ENCODE results near the gene SGK1.
"Not testable (repeated sequence)": the region's sequence is repeated elsewhere in the genome, so short reads cannot be mapped to it uniquely, and the experiment has no call there.

SGK1 gene

DNA sequence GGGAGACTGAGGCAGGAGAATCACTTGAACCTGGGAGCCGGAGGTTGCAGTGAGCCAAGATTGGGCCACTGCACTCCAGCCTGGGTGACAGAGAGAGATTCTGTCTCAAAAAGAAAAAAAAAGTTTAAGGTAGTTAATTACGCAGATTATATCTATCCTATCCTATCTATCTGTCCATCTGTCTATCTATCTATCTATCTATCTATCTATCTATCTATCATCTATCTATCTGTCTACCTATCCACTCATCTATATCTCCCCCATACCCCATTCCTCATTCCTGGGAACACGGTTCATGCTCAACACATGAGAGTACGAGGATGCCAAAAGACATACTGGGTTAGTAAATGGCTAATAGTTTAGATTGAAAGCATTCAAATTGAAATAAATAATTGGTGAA, 8.3 kb upstream of the SGK1 start:
- DNase-seq = not testable (repeated sequence)

DNA sequence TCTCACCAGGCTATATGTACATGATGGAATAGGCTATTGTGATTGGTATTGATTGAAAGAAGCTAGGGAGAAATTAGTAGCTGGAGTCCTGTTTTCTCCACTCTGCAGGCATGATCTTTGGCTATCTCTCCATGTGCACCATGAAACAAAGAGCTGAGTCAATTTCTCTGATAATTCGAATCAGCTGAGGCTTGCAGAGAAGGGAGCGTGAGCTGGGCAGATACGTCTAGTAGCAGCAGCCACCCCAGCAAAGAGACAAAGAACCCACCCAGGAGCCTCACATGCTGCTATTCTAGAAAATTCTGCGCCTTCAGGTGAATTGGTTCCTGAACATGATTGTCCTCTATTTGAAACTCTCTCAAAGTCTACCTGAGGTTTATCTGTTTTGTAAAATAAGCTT, 6.9 kb upstream of the SGK1 start:
- DNase-seq = no peak

DNA sequence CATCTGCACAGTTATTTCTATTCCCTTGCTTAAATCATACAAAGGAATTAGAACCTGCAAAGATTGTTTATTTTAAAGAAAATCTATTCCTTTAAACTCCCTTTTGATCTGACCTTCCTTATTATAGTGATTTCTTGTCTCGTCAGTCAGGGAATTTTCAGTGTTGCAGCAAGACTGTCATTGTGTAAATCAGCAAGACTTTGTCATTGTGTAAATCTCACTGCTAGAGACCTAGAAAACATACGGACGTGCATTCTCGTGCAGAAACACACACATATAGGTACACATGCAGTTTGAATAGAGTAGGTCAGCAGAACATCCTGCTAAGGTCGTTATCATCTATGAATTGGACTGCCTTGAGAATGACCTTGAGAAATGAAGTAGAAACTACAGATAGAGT, 6.2 kb upstream of the SGK1 start:
- DNase-seq = no peak

DNA sequence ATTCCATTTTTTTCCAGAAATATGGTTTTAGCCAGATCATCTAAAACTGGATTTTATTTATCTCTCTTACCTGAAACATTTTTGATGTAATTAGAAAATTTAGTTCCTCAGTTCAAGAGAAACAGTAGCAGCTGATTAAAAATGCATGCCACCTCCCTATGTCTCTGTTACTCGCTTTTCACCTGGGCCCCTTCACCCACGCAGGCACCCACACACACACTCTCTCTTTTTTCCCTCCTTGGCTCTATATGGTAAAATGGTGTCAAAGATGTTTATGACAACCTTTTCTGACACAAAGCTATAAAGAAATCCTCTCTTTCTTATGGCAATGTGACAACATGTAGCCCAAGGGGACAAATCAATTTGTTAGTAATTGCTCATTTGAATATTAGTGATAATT, 5.8 kb upstream of the SGK1 start:
- DNase-seq = no peak

DNA sequence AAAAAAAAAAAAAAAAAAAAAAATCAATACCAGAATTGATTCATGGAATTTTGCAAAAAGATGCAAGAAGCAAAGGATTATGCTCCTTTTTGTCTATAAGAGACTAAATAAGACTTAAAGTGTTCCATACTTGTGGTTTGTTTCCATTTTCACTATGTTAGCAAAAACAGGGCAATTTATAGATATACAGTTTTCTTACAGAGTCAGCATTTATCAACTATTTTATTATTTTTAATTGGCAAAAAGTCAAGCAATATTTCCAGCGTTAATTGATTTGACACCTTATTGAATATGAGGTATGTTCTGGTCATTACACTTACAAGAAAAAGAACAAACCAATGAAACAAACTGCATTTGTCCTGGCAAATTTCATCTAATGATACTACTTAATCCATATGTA, 5.4 kb upstream of the SGK1 start:
- DNase-seq = no peak

DNA sequence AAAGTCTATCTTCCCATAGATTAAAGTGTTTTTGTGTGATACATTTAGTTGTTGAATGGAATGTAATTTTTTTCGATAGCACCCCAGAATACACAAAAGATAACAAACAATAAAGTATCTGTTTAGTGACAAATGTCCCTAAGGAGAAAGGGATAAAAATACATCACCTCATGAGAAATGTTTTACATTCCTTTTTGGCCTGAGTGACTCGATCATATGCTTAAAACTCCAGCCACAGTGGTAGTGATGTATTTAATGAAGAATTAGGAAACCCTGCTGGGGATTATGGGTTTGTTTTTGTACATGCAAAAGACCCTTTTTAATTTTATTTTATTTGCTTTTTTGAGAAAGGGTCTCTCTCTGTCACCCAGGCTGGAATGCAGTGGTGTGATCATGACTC, 4.3 kb upstream of the SGK1 start:
- DNase-seq = no peak

DNA sequence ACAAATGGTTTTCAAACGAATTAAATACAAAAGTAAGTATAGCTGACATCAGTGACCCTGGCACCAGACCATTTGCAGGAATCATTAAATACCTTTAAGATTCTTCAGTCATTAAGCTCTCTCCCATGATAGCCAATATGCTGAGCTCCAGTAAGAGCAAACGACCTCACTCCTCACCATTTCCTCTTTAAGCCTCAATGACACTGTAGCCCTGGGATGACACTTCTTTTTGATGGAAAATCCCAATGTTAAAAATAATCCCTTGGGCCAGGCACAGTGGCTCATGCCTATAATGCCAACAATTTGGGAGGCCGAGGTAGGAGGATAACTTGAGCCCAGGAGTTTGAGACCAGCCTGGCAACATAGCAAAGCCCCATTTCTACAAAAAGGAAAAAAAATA, 3.3 kb upstream of the SGK1 start:
- no peak for DNase-seq

DNA sequence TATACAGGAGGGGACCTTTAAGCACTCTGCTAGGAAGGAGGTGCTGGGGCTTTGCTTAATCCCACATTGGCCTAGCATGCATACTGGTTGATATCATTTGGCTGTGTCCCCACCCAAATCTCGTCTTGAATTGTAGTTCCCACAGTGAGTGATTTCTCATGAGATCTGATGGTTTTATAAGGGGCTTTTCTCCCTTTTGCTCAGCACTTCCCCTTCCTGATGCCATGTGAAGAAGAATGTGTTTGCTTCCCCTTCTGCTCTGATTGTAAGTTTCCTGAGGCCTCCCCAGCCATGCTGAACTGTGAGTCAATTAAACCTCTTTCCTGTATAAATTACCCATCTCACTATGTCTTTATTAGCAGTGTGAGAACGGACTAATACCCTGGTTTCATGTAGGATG, 1.8 kb upstream of the SGK1 start:
- not testable (repeated sequence) for DNase-seq

DNA sequence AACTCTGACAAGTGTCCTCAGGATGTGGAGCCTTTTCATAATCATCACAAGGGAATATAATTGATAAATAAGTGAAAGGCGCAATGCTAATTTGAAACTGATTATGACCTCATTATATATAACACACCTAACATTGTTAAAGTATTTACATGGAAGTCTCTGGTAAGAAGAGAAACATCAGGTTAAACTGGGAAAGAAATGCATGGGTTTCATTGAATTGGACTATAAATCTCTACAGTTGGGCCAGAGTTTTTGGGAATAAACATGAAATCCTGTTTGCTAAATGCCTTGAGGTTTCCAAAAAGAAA, 1.0 kb upstream of the SGK1 start:
- DNase-seq = no peak

DNA sequence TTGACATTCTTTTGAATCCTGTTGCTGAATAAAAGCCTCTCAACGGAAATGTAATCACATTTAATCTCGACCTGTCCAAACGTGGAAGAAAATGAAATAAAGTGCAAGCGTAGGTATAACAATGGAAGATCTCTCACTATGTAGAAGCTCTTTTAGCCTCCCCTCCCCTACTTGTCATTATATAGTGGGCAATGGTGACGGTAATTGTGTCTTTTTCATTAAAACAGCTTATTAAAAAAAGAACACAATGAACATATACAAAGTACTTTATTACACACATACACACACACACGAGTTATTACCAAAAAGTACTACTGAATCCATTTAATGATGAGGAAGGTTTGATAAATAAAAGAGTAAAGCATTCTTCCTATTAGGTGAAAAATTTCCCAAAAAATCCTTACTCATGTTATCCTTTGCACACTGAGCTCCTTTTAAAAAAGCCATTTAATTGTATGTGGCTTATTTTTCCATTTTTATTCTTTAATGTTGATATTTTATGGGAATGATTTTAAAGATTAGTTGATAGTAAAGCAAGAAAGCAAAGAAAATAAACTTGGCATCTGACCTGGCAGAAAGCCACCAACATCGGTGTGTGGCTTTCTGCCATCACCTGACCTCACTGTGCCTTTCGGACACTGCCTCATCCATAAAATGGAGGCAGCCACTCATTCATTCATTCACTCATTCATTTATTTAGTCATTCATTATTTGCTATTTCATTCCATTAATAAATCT, 493 bp upstream of the SGK1 start:
- no peak for DNase-seq

DNA sequence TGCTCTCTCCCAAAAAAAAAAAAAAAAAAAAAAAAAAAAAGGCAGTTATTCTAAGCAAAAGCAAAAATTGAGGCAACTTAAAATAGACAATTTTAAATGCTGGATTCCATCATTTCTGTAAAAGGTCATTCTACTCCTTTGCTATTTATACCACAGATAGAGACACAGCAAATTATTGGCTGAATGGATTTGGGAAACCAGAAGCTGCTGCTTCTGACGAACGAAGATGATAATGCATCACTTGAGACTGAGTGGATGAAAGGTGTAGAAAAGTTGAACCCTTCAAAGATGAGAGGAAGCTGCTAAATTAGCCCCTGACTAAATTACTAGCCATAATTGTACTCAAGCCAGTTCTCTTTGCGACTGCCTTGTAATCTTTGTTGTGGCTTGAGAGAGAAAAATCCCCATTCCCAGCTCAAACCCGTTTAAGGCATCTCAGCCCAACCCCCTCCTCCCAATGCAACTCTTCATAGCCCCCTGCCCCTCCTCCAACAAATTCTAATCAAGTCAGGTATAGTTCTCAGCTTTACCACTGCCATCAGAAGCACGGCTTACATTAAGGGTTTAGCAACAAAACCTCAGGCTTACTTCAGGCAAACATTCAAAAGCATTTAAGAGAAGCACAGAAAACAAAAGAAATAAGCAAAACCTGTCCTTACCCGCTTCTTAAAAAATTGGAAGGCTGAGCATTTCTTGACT, 1.0 kb downstream of the SGK1 start:
- DNase-seq = no peak

DNA sequence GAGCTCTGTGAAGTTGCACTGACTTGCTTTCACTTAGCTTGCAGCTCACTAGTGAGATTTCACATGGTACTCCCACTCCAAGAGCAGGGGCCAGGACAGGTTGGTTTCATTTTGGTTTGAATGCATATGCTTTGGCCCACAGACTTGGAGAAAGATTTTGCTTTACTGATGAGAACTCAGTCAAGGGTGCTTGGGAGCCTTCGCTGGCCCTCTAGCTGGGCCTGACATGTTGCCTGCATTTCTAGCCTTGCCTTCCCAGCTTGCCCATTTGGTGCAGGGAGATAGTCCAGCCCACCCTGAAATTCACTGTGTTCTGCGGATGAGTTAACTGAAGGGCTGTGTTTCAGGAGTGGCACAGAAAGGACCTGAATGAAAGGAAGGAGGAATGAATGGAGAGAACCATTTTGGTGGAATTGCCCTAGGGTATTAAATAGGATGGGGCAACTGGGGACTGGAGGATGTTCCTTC, 1.9 kb downstream of the SGK1 start:
- DNase-seq = no peak

DNA sequence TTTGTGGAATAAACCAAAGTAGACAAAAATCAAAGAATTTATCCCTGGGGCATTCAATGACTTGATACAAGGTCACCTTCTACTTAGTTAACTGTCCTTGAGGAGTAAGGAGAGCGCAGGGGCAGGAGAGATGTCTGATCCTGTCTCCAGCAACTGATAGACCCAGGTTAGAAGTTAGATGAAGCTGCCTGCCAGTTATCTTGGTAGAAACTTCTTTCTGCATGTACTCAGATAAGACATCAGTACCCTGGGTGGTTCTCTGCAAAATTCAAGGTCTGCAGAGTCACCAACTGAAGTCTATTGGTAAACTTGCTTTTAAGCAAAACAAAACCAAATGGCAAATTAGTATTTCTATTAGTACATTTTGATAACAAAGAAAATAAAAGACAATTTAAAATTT, 2.7 kb downstream of the SGK1 start:
- no peak for DNase-seq

DNA sequence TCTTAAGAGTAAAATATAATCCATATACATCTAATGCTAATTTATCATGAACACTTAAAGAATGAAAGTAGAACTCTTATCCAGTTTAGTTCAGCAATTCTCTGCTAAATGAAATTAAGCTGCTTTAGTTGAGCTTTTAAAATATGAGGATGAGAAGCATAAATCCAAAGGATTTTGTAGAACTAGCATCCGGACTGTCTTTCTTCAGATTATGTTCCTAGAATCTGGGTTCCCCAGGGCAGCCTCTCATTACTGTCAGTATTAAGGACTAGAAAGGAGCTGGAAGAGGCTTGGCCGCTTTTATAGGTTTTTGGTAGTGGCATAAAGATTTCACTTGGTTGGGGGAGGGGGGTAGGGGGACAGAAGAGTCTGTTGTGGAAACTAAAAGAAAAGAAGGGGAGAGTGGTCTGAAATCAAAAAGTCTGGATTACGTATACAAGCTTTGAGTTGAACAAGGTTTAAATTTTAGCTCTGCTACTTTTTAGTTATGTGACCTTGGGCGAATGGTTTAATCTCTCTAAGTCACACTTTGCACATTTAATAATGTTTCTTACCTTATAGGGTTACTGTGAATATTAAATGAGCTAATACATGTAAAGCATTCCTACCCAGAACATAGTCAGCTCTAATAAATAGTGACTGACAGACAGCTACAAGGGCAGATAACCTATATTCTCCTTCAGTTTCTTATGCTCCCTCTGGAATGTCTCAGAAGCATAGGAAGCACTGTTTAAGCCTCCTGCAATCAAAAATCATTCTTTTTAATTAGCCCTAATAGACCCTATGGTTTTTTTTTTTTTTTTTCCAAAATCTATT, 3.7 kb downstream of the SGK1 start:
- no peak for DNase-seq

DNA sequence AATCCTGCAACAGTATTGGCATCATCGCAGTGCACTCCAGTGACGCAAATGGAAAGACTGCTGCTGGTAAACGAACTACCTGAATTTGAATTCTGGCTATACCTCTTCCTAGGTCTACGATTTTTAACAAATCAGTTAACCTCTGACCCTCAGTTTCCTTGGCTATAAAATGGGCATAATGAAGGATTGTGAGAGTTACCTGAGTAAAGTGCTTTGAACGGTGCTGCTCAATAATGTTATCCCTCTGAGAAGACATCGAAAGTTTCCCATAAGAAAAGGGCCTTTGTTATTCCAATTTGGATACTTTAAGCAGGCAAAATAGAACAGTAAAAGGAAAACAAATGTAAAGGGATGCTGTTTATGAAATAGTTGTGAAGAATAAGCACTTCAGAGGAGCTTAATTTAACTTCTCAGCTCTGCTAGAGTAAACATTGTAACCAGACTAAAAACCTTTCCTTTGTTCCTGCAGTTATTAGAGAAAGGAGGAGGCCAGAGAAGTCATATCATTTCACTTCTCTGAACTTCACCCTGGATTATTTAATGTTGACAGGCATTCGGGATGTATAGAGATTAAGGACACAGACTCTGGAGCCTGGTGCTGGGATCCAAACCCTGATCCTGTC, 5.8 kb downstream of the SGK1 start:
- no peak for DNase-seq

DNA sequence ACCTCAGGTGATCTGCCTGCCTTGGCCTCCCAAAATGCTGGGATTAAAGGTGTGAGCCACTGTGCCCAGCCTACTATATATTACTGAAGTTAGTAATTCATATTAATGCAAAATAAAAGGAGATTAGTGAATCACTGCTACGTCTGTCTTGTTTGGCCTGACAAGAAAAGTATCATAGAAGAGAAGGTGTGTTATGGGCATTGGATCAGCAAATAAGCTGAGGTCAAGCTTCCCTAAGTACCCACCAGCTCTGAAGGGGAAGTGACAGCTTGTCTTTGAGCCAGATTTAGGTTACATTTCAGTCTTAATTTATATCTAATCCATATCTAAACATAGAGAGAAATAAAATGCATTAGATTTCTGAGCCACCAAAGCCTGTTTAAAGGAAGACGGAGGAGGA, 7.1 kb downstream of the SGK1 start:
- no peak for DNase-seq

DNA sequence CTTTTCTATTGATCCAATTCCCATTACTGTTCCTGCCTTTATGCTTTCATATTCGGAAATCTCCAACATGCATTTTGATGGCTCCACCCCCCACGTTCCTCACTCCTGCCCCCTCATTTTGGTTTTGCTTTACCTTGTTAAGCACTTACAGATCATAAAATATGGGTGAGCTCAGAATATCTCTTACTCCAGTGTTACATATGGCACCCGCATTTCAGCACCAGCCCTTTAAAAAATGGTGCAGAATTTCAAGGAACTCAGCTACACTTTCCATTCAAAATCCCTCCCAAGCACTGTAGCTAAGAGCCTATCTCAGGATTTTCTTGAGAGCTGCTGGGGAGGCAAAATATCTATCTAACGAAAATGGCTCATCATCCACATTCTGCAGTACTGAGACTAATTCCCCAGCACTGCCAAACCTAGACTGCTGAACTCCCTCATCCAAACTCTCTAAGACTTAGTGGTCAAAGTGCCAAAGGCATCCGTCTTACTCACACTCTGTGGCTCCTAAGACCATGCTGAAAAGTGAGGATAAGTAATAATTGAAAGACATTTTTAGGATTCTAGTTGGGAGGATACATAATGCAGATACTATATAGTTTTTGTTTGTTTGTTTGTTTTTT, 7.8 kb downstream of the SGK1 start:
- no peak for DNase-seq

DNA sequence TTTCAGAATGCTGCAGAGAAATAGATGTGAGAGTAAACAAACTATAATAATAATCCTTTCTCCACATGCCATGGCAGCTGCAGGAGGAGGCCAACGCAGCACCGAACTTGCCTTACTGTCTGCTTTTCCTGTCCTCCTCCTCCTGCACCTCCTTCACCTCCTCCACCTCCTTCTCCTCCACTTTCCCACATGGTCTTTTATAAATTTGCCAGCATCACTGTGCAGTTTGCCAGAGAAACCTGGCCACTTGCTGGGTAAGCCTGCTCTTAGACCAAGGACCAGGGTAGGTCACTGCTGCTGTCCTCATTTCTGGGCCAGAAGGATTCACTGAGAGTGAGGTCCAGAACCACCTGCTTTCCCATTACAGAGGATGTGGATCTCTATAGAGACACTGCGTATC, 8.7 kb downstream of the SGK1 start:
- no peak for DNase-seq

DNA sequence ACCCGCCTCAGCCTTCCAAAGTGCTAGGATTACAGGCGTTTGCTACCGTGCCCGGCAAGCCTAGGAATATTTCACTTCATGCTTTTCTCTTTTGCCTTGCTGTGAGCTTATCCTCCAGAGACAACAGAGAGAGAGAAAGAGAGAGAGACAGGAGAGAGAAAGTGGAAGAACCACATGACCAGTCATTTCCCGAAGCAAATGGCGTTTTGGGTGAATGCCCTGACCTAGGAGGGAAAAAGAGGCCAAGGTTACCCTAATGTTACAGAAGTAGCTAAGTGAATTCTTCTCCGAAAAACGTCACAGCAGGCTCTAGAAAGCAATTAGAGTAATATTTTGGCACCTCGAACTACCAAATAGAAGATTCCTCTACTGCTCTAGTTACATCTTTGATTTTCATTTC, 9.1 kb downstream of the SGK1 start:
- no peak for DNase-seq

DNA sequence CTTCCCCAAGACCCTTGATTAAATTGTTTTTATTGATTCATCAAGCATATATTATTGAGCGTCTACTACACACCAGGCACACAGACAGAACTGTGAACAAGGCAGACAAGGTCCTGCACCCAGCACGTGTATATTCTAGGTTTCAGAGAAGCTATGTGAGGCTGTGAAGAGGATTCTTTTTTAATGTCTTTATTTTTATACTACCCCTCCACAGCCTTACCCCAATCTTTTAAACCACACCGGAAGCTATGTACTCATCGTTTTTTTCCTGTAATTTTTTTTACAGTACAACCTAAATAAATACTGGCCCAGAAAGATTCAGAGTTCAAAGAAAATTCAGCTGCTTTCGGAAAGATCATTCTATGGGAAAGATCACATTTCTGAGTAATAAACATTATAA, 10.0 kb downstream of the SGK1 start:
- DNase-seq = no peak

DNA sequence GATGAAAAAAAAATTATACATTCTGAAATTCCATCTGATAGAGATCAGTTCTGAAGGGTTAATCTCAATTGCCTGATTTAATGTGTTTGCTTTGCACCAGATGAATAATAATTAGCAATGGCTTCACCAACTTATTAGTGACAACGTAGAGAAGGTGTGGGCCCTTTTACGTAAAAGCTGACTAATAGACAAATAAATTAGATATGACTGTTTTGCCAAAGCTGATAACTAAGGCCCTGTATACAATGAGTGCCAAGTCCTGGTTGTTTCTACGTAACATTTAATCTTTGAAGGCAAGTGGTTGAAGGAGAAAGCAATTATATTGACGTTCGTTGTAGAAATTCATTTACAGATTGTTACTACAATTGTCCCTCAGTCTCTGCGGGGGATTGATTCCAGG, 10.8 kb downstream of the SGK1 start:
- no peak for DNase-seq

DNA sequence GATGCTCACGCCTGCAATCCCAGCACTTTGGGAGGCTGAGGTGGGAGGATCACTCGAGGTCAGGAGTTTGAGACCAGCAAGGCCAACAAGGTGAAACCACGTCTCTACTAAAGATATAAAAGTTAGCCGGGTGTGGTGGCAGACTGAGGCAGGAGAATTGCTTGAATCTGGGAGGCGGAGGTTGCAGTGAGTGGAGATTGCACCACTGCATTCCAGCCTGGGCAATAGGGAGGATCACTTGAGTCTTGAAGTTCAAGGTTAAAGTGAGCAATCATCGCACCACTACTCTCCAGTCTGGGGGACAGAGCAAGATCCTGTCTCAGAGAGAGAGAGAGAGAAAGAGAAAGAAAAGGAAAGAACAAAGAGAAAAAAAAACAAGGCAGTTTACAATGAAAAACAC, 13.5 kb downstream of the SGK1 start:
- not testable (repeated sequence) for DNase-seq

DNA sequence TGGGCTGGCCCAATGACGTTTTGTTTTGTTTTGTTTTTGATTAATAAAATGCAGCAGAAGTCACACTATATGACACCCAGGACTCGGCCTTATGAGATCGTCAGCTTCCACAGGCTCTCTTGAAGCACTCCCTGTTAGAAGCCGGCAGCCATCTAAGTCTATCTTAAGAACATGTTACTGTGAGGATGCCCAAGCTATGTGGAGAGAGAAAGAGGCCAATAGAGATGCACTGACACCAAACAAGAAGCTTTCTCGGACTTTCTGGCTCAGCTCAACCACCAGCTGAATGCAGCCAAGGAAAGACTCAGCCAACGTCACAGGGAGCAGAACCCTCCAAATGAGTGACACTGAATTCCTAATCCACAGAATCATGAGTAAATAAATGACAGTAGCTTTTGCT, 14.0 kb downstream of the SGK1 start:
- no peak for DNase-seq
